Right ventricle myocardium superior (tissue), 1 donor: ENCODE data around the gene ACACA. TPM values are rescaled to one million over a fixed set of nuclear protein-coding genes. Genes with fewer than 3 reads are reported as not detected.

Experiments
- ATAC-seq: fragments of 200-7000 bp; cut with Tn5 transposase; one replicate; pipeline ENCODE4 v1.9.1; 2020; ENCODE audit warnings: mild to moderate bottlenecking; ENCODE audit not compliant: poor library complexity
- DNase-seq: peaks from one replicate; pipeline ENCODE4 v3.0.0-alpha.2; 2020
- intact Hi-C: fragments of 100-400 bp; cut with DNase I; formaldehyde crosslinking; loops from one replicate; pipeline ENCODE4 v1.11.2; 2022
- total RNA-seq: library from RNA; stranded (reverse); fragmentation: NEBNext Ultra II Directional; extraction: Animal tissue kit (Norgen Biotek cat#: 25700); gene quantifications from one replicate; pipeline ENCODE4 v1.2.1, GENCODE V29; 2021
- donor health status: DM: no; HTN: yes; CAD: no; lungs with severe emphysema.

ACACA gene
- total RNA-seq, 1 donor from 2014 or later, result 15.4 TPM

DNA sequence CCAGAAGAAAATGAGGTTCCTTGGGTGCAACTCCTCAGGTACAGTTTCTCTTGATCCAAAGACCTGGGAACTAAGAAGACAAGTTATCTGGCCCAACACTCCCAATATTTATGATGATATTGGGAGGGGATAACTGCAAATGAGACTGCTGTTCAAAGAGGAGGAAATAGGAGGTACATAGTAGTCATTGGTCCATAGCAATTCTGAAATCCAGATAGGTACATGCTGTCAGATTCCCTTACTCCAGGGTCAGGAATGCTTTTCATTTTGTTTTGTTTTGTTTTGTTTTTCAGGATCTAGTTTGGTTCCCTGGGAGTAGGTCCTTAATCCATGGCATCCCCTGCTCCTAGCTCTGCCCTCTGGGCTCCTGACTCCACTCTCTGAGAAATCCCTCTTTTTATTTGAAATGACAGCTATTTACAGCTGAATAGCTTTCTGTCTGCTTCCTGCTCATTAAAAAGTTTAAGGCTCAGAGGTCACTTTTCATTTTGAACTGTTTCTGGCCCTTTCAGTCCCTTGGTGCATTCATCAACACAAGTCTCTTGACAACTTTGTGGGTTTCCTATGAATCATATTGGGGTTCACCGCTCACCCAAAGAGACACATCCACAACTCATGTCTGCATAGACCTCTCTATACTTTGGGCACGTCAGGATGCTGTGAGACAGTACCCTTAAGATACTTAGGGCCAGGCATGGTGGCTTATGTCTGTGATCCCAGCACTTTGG is 141.0 kb downstream of the ACACA start:
- DNase-seq, result no peak
- ATAC-seq, result no peak
- intact Hi-C loops, result no loop called here

DNA sequence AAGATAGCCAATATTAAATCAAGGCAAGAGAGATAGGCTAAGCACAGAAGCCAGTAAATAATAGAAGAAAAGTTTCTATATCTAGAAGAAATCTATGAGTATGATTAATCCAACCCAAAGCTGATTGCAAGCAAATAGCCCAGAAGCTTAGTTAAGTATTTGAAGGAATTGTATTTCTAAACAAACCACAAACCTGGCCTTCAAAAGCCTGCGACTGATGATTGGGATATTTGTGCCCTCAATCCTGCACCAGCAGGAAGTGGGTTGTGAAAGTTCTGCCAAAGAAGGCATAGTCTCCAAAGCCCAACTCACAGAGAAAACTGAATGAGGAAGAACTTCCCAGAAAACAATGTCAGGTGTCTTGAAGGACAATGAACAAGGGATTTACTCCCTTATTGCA is 145.3 kb downstream of the ACACA start:
- ATAC-seq (no peak), DNase-seq (no peak)
- intact Hi-C loops, result no loop called here

DNA sequence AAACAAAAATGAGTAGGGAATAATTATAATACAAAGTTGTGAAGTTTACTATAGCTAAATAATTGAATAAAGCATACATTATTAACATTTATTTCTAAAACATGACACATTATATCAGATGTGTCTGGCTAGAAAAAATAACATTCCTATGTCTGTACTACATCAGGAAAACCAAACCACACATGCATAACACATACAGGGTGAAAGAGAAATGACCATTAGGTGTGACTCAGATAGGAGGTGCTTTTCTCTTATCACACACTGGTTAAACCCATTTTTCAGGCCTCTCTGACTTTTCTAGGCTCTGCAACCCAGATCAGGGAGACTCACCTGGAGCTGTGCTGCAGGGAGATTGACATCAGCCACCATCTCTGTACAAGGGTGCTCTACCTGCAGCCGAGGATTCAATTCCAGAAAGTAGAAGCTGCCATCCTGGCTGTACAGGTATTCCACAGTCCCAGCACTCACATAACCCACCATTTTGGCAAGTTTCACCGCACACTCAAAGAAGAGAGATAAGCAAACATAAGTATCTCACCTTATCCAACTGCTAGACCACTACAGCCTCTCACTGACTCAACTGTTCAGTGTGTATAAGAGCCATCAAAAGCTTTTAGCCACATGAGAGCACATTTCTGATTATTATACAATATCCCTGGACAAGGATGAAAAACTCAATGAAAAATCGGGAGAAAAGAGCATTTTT is 147.5 kb downstream of the ACACA start:
- ATAC-seq, result no peak
- intact Hi-C loops, result no loop called here
- no peak for DNase-seq

DNA sequence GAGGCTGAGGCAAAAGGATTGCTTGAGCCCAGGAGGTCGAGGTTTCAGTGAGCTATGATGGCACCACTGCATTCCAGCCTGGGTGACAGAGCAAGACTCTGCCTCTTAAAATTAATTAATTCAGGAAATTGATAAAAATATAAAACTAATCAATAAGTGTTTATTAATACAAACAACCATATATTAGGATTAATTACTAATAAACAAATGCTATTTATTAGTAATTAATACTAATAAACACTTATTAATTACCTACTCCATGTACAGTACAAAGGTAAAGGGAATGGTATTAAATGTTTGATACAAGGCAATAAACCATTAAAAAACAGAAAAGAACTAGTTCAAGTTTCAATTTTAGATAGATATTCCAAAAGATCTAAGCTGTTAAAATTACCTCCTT is 150.0 kb downstream of the ACACA start:
- intact Hi-C loops, result no loop called here
- no peak for ATAC-seq
- DNase-seq, result no peak

DNA sequence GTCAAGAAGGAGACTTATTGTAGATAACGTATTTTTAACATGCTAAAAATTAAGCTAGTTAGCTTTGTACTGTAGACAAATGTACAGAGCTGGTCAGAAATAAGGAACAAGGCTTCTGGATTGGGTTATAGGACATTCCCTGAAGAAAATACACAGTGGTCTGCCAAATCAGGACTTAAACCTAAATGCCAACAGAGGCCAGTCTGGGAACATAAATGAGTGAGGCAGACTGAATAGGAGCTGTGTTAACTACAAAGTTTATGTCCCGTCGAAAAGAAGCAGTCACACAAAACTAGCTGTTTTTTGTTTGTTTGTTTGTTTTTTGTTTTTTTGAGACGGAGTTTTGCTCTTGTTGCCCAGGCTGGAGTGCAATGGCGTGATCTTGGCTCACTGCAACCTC is 151.2 kb downstream of the ACACA start:
- ATAC-seq (no peak), DNase-seq (no peak)
- intact Hi-C loops, result no loop called here

DNA sequence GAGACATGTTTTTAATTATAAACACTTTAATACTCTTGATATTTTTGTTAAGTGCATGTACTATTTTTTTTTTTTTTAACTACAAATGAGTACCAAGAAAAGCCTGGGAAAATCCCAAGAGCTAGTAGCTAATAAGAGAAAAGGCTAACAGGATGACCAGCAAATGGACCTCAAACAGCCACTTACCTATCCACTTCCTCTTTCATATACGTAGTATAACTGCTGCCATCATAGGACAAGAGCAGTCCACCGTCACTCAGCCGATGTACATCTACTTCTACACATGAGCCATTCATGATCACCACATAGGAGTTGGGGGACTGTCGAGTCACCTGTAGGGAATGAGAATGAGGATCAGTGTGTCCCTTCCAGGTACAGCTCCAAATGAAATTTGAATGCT is 158.8 kb downstream of the ACACA start:
- DNase-seq, result no peak
- intact Hi-C loops, result no loop called here
- no peak for ATAC-seq

DNA sequence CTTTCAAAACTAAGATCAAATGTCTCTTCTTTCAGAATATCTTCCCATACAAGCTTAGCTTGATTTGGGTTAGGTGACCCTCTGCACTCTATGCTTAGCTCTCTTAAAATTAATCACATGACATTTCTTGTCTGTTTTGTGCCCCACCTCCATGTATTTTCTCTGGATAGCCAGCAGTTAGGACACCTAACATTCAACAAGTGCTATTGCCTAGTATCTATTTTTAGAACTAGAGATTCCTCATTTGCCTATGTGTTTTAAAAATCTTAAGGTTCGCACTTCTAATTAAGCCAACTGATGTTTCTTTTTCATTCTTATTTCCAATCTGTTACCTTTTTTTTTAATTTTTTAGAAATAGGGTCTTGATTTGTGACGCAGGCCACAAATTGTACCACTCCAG is 160.6 kb downstream of the ACACA start:
- intact Hi-C loops, result no loop called here
- DNase-seq, result no peak
- ATAC-seq, result no peak

DNA sequence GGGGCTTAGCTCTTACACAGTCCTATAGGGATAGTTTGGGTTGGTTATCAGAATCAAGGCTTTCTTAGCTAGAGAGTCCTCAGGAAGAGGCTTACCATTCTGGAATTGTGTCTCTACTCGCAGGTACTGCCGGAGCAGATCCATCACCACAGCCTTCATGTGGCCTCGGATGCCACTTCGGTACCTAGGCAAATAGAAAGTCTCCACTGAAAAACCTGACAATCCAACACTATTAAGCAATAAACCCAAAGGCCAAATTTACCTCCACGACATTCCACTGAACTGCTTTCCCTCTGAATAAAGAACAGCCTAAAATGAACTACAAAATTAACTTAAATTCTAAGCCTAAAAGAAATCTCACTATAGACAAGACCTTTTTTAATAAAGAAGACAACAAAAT is 166.3 kb downstream of the ACACA start:
- DNase-seq (no peak), ATAC-seq (no peak)
- intact Hi-C loops, result no loop called here

DNA sequence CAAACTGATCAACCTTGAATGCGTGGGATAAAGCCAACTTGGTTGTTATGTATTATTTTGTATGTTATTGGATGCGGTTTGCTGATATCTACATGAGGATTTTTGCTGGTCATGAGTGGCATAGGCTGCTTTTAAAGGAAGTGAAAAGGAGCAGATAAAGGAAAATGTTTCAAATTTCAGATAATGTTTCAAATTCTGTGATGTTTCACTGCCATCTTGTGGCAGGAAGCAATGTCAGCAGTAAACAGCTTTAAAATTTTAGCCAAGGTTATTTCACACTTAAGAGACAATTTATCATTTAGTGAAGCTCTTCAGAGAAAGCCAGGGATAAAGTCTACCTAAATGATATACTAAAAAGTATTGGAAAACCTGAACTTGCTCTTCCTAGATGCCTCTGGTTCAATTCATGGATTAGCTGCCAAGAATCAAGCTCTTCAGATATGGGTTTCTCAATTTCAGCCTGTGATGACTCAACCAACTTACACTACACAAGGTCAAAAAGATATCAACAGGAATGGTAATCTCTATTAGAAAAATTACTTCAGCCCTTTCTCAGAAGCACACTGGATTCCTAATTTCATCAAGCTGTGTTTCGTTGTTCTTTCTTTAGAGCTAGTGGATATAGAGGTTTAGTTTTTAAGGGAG is 166.8 kb downstream of the ACACA start:
- ATAC-seq, result peak; percentile 71
- DNase-seq, result no peak
- intact Hi-C loops, result no loop called here

DNA sequence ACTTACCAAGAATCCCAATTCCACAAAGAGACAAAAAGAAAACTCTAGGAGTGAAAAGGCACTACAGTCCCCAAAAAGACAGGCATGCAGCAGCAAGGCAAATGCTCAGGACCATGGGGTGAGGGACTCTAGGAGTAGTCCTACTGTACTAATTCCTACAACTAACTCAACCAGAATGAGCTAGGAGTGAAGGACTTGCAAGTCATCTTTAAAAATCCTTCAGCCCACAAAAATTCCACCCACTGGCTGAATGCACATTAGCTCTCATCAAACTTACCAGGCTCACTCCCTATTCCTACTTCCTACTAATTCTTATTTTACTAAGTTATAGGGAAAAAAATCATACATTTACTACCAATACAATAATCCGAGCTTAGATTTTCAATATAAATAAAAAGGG is 172.5 kb downstream of the ACACA start:
- intact Hi-C loops, result no loop called here
- ATAC-seq, result no peak
- no peak for DNase-seq

DNA sequence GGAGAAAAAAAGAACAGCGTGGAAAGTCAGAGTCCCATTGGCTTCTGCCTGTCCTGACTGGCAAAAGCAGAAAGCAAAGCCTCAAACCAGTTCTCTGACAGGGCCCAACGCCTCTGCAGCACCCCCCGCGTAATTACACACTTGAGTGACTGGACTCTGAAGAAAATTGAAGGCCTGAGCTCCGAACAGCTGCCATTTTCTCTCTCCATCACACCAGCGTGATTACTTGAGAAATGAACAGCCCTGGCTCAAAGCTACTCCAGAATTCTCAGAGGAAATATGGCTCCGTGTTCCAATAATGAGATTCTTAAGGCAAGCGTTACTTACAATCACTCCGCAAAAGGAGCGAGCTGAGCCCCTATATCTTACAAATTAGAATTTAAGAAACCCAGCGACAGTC is 173.6 kb downstream of the ACACA start:
- intact Hi-C loops, result no loop called here
- DNase-seq (no peak), ATAC-seq (no peak)

DNA sequence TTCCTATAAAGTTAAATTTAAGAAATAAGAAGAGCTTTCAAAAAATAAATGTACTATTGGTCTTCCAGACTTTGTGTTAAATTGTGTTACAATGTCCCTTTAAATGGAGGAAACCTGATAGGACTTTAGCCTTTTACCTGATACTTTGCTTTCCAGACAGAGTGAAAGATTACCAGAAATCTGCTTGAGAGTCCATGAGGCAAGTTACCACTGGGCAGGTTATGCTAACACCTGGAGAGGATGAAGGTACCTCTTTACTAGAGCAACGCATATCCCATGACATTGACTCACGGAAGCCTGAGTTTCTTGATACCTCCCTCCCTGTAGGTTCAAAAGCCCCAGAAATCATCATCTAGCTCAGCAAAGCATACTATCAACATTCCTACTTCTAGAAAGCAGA is 174.7 kb downstream of the ACACA start:
- intact Hi-C loops, result no loop called here
- DNase-seq (no peak), ATAC-seq (no peak)

DNA sequence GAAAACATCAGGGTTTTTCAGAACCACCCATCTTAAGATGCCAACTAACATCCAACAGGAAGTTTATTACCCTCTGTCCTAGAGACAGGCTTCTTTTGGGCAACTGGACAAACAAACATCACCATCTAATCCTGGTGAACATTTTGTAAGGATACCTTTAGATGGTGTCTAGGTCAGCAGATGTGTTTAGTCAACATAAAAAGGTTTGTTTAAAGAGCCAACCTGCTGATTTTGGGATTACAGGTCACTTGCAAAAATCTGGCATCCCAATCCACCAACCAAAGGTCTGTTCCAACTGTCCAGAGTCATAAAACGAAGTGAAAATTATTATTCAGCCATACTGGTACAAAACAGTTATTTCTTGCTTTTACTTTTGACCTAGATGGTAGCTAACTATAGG is 176.0 kb downstream of the ACACA start:
- intact Hi-C loops, result no loop called here

DNA sequence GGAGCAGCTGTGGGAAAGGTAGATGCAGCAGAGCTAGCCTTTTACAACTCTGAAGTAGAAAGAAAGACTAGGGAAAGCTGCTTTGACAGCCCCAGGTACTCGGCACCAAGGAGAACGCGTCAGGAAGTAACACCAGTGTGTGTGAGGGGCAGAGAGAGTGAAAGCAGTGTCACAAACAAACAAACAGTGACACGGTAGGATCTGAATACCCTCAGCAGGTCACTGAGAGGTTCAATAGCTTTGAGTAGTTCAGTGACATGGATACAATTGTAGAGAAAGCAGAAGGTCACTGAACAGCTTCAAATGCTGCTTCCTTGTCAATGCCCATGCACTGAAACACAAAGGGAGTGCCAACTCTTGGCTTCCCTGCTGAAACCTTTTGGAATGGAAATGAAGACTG is 181.2 kb downstream of the ACACA start:
- DNase-seq (no peak), ATAC-seq (no peak)
- intact Hi-C loops, result no loop called here

More for the DNA sequence above, 176.0 kb downstream of the ACACA start:
- ATAC-seq (no peak), DNase-seq (no peak)

DNA sequence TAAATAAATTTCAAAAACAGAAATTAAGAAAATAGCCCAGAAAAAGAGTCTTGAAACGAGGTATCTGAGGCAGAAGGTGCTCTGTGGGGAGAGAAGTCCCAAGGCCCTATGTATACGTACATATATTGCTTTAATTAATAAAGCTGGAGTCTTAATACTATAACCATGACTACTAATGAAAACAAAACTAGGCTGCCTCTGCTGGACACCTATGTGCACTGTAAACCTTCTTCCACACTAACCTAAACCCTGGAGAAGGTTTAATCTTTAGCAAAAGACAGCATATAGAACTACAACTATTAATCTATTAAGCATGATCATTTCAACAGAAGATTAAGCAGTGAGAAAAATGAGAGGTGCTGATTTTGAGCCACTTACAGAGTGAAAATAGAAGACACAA is 184.8 kb downstream of the ACACA start:
- ATAC-seq, result no peak
- DNase-seq, result no peak
- intact Hi-C loops, result no loop called here

DNA sequence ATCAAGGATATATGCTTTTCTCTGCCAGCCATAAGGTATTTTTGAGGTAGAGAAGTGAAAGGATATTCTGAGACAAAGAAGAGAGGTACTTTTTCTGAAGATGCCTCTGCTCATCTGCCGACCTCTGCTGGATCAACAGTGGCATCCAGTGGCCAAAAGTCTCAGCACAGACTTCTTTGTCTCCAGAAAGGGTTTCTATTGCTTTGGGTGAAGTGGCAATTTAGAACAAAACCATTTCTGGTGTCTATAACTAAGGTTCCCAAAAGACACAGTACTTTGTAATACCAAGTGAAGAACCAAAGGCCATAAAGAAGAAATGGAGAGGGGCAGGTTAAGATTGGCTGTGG is 186.1 kb downstream of the ACACA start:
- ATAC-seq, result no peak
- intact Hi-C loops, result no loop called here
- DNase-seq, result no peak

DNA sequence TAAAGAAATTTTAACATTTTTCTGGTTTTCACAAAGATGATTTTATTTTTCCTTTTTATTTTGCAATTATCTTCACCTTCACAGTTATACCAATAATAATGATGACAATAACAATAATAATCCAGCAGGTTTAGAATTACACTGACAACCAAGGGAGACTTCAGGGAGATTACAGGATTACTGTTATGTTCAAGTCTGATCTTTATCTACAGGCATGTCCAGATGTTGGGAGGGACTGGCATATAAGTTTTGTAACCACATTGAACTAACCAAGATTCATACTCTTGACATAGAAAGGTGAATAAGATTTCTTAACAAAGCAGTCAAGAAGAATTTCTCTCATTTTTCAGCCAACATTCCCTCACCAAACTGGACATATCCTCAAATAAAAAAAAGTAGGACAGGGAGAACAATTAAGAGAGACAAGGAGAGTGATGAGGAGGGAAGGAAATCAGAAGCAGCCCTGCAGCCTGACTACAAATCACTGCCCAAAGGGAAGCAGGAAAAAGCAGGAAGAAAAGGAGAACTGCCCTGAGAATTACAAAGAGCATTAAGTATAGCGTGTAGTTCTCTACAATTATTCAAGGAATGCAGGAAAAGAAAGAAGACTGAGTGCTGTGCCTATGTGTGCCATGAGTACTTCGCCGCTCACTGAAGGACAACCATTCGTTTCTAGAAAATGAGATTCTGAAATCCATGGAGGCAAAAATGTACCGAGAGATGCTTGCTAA is 186.6 kb downstream of the ACACA start:
- intact Hi-C loops, result no loop called here
- no peak for DNase-seq
- no peak for ATAC-seq

DNA sequence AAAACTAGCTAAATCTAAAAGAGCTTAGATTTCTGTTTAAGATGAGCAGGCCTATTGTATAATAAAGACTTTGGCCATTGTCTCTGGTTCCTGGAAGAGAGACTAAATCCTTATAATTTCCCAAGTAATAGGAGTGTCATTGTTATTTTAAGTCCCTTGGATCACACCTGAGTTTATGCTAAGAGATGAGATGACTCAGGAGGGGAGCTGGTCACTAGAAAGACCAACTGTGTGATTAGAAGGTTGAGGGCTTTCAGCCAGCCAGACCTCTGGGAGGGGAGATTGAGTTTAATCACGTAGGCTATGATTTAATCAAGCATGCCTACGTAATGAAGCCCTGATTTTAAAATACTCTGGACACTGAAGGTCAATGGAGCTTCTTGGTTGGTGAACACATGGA is 187.8 kb downstream of the ACACA start:
- intact Hi-C loops, result no loop called here
- ATAC-seq, result no peak
- DNase-seq, result no peak

DNA sequence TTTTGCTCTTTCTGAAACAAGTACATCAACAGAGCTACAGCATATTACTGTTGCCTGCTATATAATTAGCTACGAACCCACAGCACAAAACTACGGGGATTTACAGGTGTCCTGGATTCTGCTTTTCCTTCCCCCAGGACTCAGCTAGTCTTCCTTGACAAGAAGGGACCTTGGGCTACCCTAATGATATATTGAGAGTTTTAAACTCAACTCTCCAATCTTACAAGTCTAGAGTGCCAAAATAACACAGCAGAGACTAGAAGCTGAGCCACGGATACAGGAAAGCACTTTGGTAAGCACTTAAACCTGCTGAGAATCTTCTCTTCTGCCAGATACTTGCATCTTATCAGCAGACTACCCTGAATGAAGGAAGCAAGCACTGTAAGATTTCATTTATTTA is 192.2 kb downstream of the ACACA start:
- DNase-seq, result no peak
- no peak for ATAC-seq
- intact Hi-C loops, result no loop called here

DNA sequence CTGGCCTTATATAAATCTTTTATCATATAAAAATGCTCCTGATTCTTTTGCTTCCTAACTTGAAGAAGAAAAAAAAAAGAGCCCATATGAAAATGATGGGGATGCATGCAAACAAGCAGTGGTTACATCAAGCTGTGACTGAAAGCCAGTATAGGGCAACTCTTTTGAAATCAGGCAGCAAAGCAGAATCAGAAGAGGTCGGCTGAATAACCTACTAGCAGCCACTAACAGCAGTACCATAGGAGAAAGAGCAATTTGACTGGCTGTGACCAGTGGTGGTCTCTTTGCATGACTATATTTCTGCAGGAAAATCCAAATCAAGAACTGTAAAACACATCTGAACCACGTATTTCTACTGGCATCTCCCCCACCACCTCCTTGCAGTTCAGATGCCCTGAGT is 192.7 kb downstream of the ACACA start:
- ATAC-seq, result no peak
- intact Hi-C loops, result no loop called here

More for the DNA sequence above, 192.7 kb downstream of the ACACA start:
- no peak for DNase-seq
